Fibroblast of mammary gland (primary cell): ENCODE results near the gene BMS1.
A peak's percentile ranks its signal among the peaks of the same experiment; 100 is the strongest.

Experiments used
- DNase-seq: peaks from one replicate; pipeline ENCODE4 v3.0.0-alpha.2; 2010; ENCODE audit warnings: low read depth
- H3K4me3 ChIP-seq: 2 replicates; pipeline ENCODE4 v1.5.1; 2011; ENCODE audit warnings: low read depth, mild to moderate bottlenecking, low read length, moderate library complexity; ENCODE audit not compliant: control insufficient read depth
- TF ChIP-seq, protein P1 (sequence below): conservative IDR thresholded peaks from 2 replicates; pipeline ENCODE4 v1.5.1; 2011; ENCODE audit warnings: low read depth, low read length, inconsistent platforms; ENCODE audit not compliant: control insufficient read depth, insufficient read depth

The BMS1 gene

DNA sequence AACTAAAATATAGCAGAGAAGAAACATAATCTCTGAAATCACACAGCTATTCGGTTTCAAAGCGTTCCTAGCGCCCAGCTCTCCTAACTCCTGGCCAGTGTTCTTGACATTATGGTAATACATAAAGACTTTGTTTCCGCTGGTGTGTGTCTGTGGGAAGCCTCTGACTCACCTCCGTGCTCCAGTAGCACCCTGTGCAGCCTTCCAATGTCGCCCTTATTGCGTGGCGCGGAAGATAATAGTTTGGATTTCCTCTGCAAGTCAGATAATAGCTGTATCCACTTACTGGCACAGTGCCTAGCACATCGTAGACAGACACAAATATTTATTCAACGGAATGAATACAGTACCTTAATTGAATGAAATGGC lies 570 bp downstream of the BMS1 start:
- TF ChIP-seq, protein P1, sequence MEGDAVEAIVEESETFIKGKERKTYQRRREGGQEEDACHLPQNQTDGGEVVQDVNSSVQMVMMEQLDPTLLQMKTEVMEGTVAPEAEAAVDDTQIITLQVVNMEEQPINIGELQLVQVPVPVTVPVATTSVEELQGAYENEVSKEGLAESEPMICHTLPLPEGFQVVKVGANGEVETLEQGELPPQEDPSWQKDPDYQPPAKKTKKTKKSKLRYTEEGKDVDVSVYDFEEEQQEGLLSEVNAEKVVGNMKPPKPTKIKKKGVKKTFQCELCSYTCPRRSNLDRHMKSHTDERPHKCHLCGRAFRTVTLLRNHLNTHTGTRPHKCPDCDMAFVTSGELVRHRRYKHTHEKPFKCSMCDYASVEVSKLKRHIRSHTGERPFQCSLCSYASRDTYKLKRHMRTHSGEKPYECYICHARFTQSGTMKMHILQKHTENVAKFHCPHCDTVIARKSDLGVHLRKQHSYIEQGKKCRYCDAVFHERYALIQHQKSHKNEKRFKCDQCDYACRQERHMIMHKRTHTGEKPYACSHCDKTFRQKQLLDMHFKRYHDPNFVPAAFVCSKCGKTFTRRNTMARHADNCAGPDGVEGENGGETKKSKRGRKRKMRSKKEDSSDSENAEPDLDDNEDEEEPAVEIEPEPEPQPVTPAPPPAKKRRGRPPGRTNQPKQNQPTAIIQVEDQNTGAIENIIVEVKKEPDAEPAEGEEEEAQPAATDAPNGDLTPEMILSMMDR, result no peak
- H3K4me3 ChIP-seq, result peak overlapping the region; percentile 92
- peak; percentile 55 for DNase-seq

DNA sequence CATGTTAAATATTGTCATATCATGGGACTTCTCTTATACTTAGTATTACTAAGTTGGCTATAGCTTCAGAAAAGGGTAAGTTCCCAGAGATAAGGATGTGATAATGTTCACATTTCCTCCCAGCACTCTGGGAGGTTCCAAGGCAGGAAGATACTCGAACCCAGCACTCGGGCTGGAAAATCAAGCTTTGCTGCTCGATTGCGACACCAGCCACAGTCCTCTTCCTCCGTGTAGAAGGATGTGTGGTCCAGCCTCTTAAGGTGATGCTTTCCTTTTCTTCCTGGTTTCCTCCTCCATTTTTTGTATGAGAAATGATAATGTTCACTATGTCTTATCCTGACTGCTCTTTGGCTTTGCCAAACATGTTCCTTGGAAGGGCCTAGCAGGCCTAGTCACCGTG lies 3.2 kb downstream of the BMS1 start:
- no peak overlapping the region for H3K4me3 ChIP-seq
- TF ChIP-seq, protein P1, result no peak

DNA sequence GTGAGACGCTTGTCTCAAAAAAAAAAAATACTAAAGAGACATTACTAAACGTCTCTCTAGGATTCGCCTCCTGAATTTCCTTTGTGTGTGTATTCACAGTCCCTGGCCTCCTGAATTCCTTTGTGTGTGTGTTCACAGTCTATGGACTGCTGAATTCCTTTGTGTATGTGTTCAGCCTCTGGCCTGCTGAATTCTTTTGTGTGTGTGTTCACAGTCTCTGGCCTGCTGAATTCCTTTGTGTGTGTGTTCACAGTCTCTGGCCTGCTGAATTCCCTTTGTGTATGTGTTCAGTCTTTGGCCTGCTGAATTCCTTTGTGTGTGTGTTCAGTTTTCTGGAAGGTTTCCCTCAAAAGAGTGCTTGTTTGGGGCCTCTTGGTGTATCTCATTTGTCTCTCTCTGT lies 8.2 kb downstream of the BMS1 start:
- no peak overlapping the region for H3K4me3 ChIP-seq
- no peak for DNase-seq
- TF ChIP-seq, protein P1, result no peak

More for the DNA sequence above, 3.2 kb downstream of the BMS1 start:
- no peak for DNase-seq

DNA sequence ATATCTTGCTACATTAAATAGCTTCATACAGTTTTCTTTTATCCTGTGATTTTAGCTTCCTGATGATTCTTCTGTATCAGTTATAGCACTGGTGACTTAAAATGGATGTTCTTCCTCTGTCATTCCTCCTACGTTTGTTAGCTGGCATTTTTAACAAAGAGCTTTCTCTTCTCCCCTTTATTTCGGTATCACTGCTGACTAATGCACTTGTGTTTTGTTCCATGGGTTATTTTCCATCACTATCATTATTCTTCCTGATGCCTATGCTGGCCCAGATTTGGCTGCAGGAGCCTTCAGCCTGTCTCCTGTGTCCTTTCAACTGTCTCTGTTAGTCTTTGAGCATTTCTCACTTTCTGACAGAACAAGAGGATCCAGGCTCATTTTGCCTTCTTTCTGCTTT lies 13.1 kb downstream of the BMS1 start:
- TF ChIP-seq, protein P1, result no peak
- DNase-seq, result no peak

DNA sequence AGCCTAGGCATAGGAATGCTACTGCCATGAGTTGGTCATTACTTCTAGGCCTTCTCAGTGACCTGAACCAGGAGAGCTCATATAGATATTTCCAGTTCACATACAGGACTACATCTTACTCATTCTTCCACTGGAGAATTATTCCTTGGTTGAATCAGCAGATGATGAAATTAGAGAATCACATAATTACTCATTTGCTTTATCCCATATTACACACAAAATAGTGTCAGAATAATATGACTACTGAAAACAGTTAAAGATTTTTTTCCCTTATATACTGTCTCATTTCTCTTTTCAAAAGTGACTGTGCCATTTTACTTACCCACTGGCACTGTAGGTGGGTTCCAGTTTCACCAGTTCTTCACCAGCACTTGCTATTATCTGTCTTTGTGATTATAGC lies 18.5 kb downstream of the BMS1 start:
- peak; percentile 4 for DNase-seq
- H3K4me3 ChIP-seq, result no peak overlapping the region
- TF ChIP-seq, protein P1, result no peak

More for the DNA sequence above, 13.1 kb downstream of the BMS1 start:
- H3K4me3 ChIP-seq, result no peak overlapping the region

DNA sequence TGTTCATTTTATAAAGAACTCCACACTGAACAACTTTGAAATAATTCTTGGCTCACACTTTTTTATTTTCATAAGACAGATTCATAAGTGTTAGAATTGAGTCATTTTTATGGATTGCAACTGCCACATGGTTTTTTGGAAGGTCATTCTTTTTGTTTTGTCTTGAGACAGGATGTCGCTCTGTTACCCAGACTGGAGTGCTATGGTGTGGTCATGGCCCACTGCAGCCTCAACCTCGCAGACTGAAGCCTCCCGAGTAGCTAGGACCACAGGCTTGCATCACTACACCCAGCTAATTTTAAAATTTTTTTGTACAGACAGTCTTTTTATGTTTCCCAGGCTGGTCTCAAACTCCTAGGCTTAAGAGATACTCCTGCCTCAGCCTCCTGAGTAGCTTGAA lies 20.3 kb downstream of the BMS1 start:
- no peak for DNase-seq
- TF ChIP-seq, protein P1, result no peak
- H3K4me3 ChIP-seq, result no peak overlapping the region

DNA sequence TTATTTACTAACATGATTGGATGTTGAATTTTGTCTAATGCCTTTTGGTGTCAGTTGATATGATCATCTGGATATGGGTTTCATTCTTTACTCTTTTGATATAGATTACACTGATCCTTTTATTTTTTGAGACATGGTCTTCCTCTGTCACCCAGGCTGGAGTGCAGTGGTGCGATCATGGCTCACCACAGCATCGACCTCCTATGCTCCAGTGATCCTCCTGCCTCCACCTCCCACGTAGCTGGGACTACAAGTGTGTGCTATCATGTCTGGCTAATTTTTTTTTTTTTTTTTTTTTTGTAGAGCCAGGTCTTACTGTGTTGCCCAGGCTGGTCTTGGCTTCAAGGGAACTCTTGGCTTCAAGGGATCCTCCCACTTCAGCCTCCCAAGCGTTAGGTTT lies 27.1 kb downstream of the BMS1 start:
- no peak for DNase-seq
- TF ChIP-seq, protein P1, result no peak
- H3K4me3 ChIP-seq, result no peak overlapping the region
